OCI-LY1 (cell line): Measurements from ENCODE around the gene MNX1.

ENCODE experiments used
- H2AFZ ChIP-seq: fragments of 200-600 bp; sonication (generic), shearing (Covaris generic); 2 replicates; pipeline ENCODE4 v1.6.0; 2014; ENCODE audit warnings: antibody characterized with exemption, mild to moderate bottlenecking, low read length
- H3F3A ChIP-seq: fragments of 200-600 bp; sonication (generic), shearing (Covaris generic); 2 replicates; pipeline ENCODE4 v1.6.0; 2014; ENCODE audit warnings: mild to moderate bottlenecking, antibody characterized with exemption, low read length, moderate library complexity; ENCODE audit not compliant: insufficient read depth
- H3K27ac ChIP-seq: fragments of 200-600 bp; sonication (generic); 2 replicates; pipeline ENCODE4 v1.5.1; 2014; ENCODE audit warnings: low read length, mixed run types, mild to moderate bottlenecking, low read depth; ENCODE audit not compliant: poor library complexity, severe bottlenecking
- H3K27me3 ChIP-seq: fragments of 200-600 bp; sonication (generic); 2 replicates; pipeline ENCODE4 v1.6.0; 2014; ENCODE audit warnings: antibody characterized with exemption, mild to moderate bottlenecking, low read length, moderate library complexity; ENCODE audit not compliant: insufficient read depth
- H3K36me3 ChIP-seq: fragments of 200-600 bp; sonication (generic); 2 replicates; pipeline ENCODE4 v1.6.1; 2014; ENCODE audit warnings: mild to moderate bottlenecking, antibody characterized with exemption, low read length, moderate library complexity, mixed read lengths; ENCODE audit not compliant: insufficient read depth
- H3K4me1 ChIP-seq: fragments of 200-600 bp; sonication (generic); 2 replicates; pipeline ENCODE4 v1.5.1; 2014; ENCODE audit warnings: mild to moderate bottlenecking, low read length, moderate library complexity; ENCODE audit not compliant: insufficient read depth, severe bottlenecking
- H3K4me2 ChIP-seq: fragments of 200-600 bp; sonication (generic), shearing (Covaris generic); 2 replicates; pipeline ENCODE4 v1.6.1; 2014; ENCODE audit warnings: low read length
- H3K4me3 ChIP-seq: fragments of 200-600 bp; sonication (generic); 2 replicates; pipeline ENCODE4 v1.5.1; 2014; ENCODE audit warnings: low read length, low read depth, mild to moderate bottlenecking, mixed read lengths; ENCODE audit not compliant: poor library complexity, severe bottlenecking
- H3K79me2 ChIP-seq: fragments of 200-600 bp; shearing (Covaris generic); 2 replicates; pipeline ENCODE4 v1.6.1; 2016; ENCODE audit warnings: mixed run types, low read length, mixed read lengths; ENCODE audit not compliant: insufficient read depth
- H3K9ac ChIP-seq: fragments of 200-600 bp; sonication (generic), shearing (Covaris generic); 2 replicates; pipeline ENCODE4 v1.6.1; 2014; ENCODE audit warnings: mild to moderate bottlenecking, low read length, mixed read lengths
- H3K9me2 ChIP-seq: fragments of 200-600 bp; sonication (generic), shearing (Covaris generic); 2 replicates; pipeline ENCODE4 v1.6.1; 2014; ENCODE audit warnings: low read depth, mild to moderate bottlenecking, low read length, mixed read lengths
- H3K9me3 ChIP-seq: fragments of 200-600 bp; shearing (Covaris generic); 2 replicates; pipeline ENCODE4 v1.6.1; 2014; ENCODE audit warnings: low read length, mixed read lengths
- H4K20me1 ChIP-seq: fragments of 200-600 bp; sonication (generic), shearing (Covaris generic); 2 replicates; pipeline ENCODE4 v1.6.0; 2016; ENCODE audit warnings: mild to moderate bottlenecking, low read length; ENCODE audit not compliant: insufficient read depth
- CTCF ChIP-seq: fragments of 200-600 bp; sonication (generic), shearing (Covaris generic); IDR thresholded peaks from 2 replicates; pipeline ENCODE4 v1.5.1; 2017; ENCODE audit warnings: mild to moderate bottlenecking, antibody characterized with exemption, low read length, moderate library complexity, mixed read lengths
- EZH2 ChIP-seq: fragments of 200-600 bp; sonication (generic), shearing (Covaris generic); IDR thresholded peaks from 2 replicates; pipeline ENCODE4 v1.8.0; 2017; ENCODE audit warnings: borderline replicate concordance, mixed run types, mild to moderate bottlenecking, antibody characterized with exemption, low read length, moderate library complexity, mixed read lengths

Gene MNX1

GRCh38 chr7:157043745-157044144 lies 33.3 kb upstream of the MNX1 start:
- Histone ChIP-seq H3K9me2 (no peaks in the 10 kb centered on the region), H3K9ac (no peak overlapping the region), H3K36me3 (no peaks in the 10 kb centered on the region), H3K9me3 (no peaks in the 10 kb centered on the region), H2AFZ (no peak overlapping the region), H3K4me2 (no peak overlapping the region), H3F3A (no peaks in the 10 kb centered on the region), H3K27ac (no peak overlapping the region), H4K20me1 (no peaks in the 10 kb centered on the region), H3K27me3 (peaks cover 7% of the 10 kb centered on the region; the same call in 1 of the 2 replicates), H3K4me3 (no peak overlapping the region), H3K4me1 (no peaks in the 10 kb centered on the region), H3K79me2 (no peaks in the 10 kb centered on the region)
- TF ChIP-seq EZH2 (no peak), CTCF (no peak)

DNA sequence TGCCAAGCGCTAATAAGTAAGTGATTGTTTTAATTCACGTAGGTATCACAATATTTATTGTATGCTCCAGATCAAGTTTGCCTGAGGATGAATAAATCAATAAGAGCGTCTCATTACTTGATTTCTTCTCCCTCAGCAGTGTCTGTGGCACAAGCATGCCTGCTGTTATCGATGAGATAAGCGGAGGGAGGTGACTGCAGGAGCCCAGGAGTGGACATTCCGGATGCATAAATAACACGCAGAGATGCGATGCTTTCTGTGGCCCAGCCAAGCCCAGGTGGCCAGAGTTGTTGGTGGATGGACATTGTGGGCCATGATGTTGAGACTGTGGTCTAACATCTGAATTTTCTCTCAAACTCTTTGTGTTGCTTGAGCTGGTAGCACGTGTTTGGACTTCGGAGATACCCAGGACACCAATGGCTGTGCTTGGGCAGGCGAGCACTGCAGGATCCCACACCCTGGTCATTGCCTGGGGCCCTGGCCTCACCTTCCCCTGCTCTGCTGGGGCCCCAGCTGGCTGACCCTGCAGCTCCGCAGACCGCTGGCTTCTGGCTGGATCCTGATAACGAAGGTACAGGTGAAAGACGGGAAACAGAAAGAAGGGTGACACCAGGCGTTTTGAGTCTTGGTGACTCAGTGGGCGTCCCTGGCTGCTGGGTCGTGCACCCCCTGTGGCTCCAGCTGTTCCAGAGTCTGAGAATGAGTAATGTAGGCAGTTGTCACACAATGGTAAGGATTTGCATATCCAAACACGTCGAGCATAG lies 31.2 kb upstream of the MNX1 start:
- no peaks in the 10 kb centered on the region for H3F3A ChIP-seq
- H2AFZ ChIP-seq, result no peak overlapping the region
- peaks cover 7% of the 10 kb centered on the region; the same call in 1 of the 2 replicates for H3K27me3 ChIP-seq
- H3K4me3 ChIP-seq, result no peak overlapping the region
- H3K79me2 ChIP-seq, result no peaks in the 10 kb centered on the region
- H3K4me1 ChIP-seq, result no peaks in the 10 kb centered on the region
- no peak overlapping the region for H3K4me2 ChIP-seq
- H3K36me3 ChIP-seq, result no peaks in the 10 kb centered on the region
- no peaks in the 10 kb centered on the region for H3K9me2 ChIP-seq
- H3K9ac ChIP-seq, result no peak overlapping the region
- H3K9me3 ChIP-seq, result no peaks in the 10 kb centered on the region; the same call in 1 of the 2 replicates
- H4K20me1 ChIP-seq, result no peaks in the 10 kb centered on the region
- H3K27ac ChIP-seq, result no peak overlapping the region
- TF ChIP-seq EZH2, result no peak
- TF ChIP-seq CTCF, result no peak

DNA sequence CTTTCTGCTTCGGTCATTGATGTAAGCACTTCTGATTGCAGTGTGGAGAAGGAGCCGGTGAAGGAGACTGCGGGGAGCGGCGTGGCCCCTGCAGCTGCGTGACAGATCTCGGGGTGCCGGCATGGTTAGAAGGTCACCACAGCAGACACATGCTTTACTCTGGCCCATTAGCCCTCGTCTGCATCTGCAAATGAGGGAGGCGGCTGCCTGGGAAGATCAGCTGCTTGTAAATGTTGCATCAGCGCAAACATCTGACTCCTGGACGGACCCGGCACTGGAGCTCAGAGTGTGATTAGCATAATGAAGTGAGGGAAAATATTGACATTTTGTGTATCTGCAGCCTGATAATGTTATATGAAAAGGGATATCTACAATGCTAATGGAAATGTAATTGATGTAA lies 30.5 kb upstream of the MNX1 start:
- Histone ChIP-seq H3K9ac (no peak overlapping the region), H3K27ac (no peak overlapping the region), H4K20me1 (no peaks in the 10 kb centered on the region), H3K27me3 (peaks cover 11% of the 10 kb centered on the region; the same call in 1 of the 2 replicates), H3K4me2 (no peak overlapping the region), H3K9me3 (peaks cover 3% of the 10 kb centered on the region; the same call in 1 of the 2 replicates), H3K4me3 (no peak overlapping the region), H3K9me2 (no peaks in the 10 kb centered on the region), H2AFZ (no peak overlapping the region), H3K79me2 (no peaks in the 10 kb centered on the region), H3K4me1 (no peaks in the 10 kb centered on the region), H3F3A (no peaks in the 10 kb centered on the region), H3K36me3 (no peaks in the 10 kb centered on the region)
- TF ChIP-seq CTCF, result no peak
- no peak for TF ChIP-seq EZH2
